HepG2 (cell line): ENCODE results near the gene PKP4. TPM values are rescaled to one million over a fixed set of nuclear protein-coding genes. Genes with fewer than 3 reads are reported as not detected.
"Not testable (repeated sequence)": the region's sequence is repeated elsewhere in the genome, so short reads cannot be mapped to it uniquely, and the experiment has no call there.

Source experiments
- ATAC-seq: fragments of 200-7000 bp; cut with Tn5 transposase; 3 replicates; pipeline ENCODE4 v1.9.1; 2020; ENCODE audit warnings: mild to moderate bottlenecking, moderate library complexity
- BruUV-seq: library from RNA; stranded (reverse); fragments of 400-500 nt; replicated peaks from 2 replicates; lab custom pipeline; 2021; lab: Mats Ljungman, UMichigan
- CTCF ChIA-PET: fragments of 300-600 bp; formaldehyde crosslinking; extraction: SDS; loops from one replicate; lab custom pipeline; 2021; ENCODE audit warnings: low total read pairs, inconsistent platforms, low intra/inter-chr PET ratio; lab: Yijun Ruan, JAX
- POLR2A ChIA-PET: fragments of 350-600 bp; sonication (Branson Sonifier 250); formaldehyde crosslinking; loops from one replicate; lab custom pipeline; 2020; ENCODE audit warnings: antibody characterized with exemption, inconsistent platforms; lab: Yijun Ruan, JAX
- DNase-seq: peaks from one replicate; pipeline ENCODE4 v3.0.0-alpha.2; 2015; ENCODE audit warnings: low spot score
- FAIRE-seq: peaks from 3 replicates; lab custom pipeline; 2011; peaks lifted over from hg19 to GRCh38; lab: Jason Lieb, UNC
- H2AFZ ChIP-seq: one replicate; pipeline ENCODE4 v1.6.1; 2011; ENCODE audit warnings: low read length, inconsistent platforms
- H3K27ac ChIP-seq: fragments of 300-600 bp; 3 replicates; pipeline ENCODE4 v1.8.0; 2011; ENCODE audit warnings: mixed run types, mild to moderate bottlenecking, mixed read lengths, low read length, inconsistent platforms; ENCODE audit not compliant: insufficient read depth; ENCODE audit errors: extremely low read length
- H3K27me3 ChIP-seq, 2 experiments: fragments of 200-600 bp in 1 of 2; 2 replicates in 1 of 2; 3 replicates in 1 of 2; pipeline versions ENCODE4 v1.6.0 to v1.8.0; 2011; ENCODE audit warnings: low read length in 2 of 2, mild to moderate bottlenecking in 2 of 2, moderate library complexity in 2 of 2, inconsistent platforms in 1 of 2; ENCODE audit not compliant: insufficient read depth in 2 of 2, control insufficient read depth in 1 of 2
- H3K36me3 ChIP-seq, 2 experiments: fragments of 200-600 bp in 1 of 2; replicated peaks in 1 of 2; 2 replicates in 1 of 2; 3 replicates in 1 of 2; pipeline versions ENCODE4 v1.5.1 to v1.8.0; 2011; ENCODE audit warnings: low read length in 2 of 2, inconsistent platforms in 1 of 2; ENCODE audit not compliant: insufficient read depth in 2 of 2, control insufficient read depth in 1 of 2
- H3K4me1 ChIP-seq: 2 replicates; pipeline ENCODE4 v1.5.1; 2012; ENCODE audit warnings: low read length, inconsistent platforms; ENCODE audit not compliant: insufficient read depth
- H3K4me2 ChIP-seq: 2 replicates; pipeline ENCODE4 v1.6.0; 2011; ENCODE audit warnings: low read depth, low read length, inconsistent platforms
- H3K4me3 ChIP-seq, 3 experiments: fragments of 200-600 bp in 1 of 3; sonication (generic), shearing (Covaris generic) in 1 of 3; replicated peaks in 1 of 3; 2 replicates each; pipeline ENCODE4 v1.5.1; 2011 to 2016; ENCODE audit warnings: low read length in 3 of 3, inconsistent platforms in 2 of 3, low read depth in 2 of 3, mild to moderate bottlenecking in 2 of 3, control low read depth in 1 of 3, mixed read lengths in 1 of 3; ENCODE audit not compliant: insufficient read depth in 1 of 3
- H3K79me2 ChIP-seq: one replicate; pipeline ENCODE4 v1.6.1; 2011; ENCODE audit warnings: low read length, inconsistent platforms; ENCODE audit not compliant: insufficient read depth
- H3K9ac ChIP-seq: 2 replicates; pipeline ENCODE4 v1.6.0; 2011; ENCODE audit warnings: mild to moderate bottlenecking, low read depth, low read length, inconsistent platforms; ENCODE audit not compliant: insufficient read depth
- H3K9me3 ChIP-seq: 2 replicates; pipeline ENCODE4 v1.5.1; 2012; ENCODE audit warnings: mild to moderate bottlenecking, low read length
- H4K20me1 ChIP-seq: 2 replicates; pipeline ENCODE4 v1.6.0; 2011; ENCODE audit warnings: inconsistent platforms, mild to moderate bottlenecking, low read length, moderate library complexity; ENCODE audit not compliant: insufficient read depth
- FOXP4 ChIP-seq: sonication (generic); formaldehyde crosslinking; IDR thresholded peaks from 2 replicates; pipeline ENCODE4 v1.4.0; 2020; ENCODE audit warnings: missing genetic modification reagents
- MAZ ChIP-seq, 2 experiments: sonication (generic) in 1 of 2; formaldehyde crosslinking in 1 of 2; IDR thresholded peaks; 2 replicates each; pipeline versions ENCODE4 v1.5.0 to v1.6.1; 2012 to 2020; ENCODE audit warnings: low read depth in 2 of 2, mild to moderate bottlenecking in 2 of 2, borderline replicate concordance in 1 of 2, improper control_type of control experiment in 1 of 2, low read length in 1 of 2, missing genetic modification reagents in 1 of 2, moderate library complexity in 1 of 2
- MTA3 ChIP-seq: sonication (generic); formaldehyde crosslinking; IDR thresholded peaks from 2 replicates; pipeline ENCODE4 v1.4.0; 2020; ENCODE audit warnings: missing genetic modification reagents
- WGBS: methylation state at CpG from one replicate; pipeline ENCODE4 v1.1.6; 2017; ENCODE audit warnings: low lambda C conversion rate; 5-methylcytosine and 5-hydroxymethylcytosine counted together
- in situ Hi-C: cut with HindIII; loops from 2 replicates; pipeline ENCODE4 v1.10.0; 2017; ENCODE audit warnings: low pct_unique_long_range_greater_than_20kb; ENCODE audit not compliant: extremely low pct_ligation_motif_present
- intact Hi-C: fragments of 100-400 bp; cut with micrococcal nuclease; formaldehyde crosslinking; loops from one replicate; pipeline ENCODE4 v1.10.0; 2022; ENCODE audit not compliant: unreplicated experiment
- polyA plus RNA-seq, 8 experiments: library from polyadenylated mRNA; depleted of rRNA in 3 of 8; stranded (reverse) in 7 of 8; unstranded in 1 of 8; fragments of >200 nt; fragmentation: Illumina TruSeq in 4 of 8; extraction: Trizol in 4 of 8; gene quantifications; 2 replicates each; pipeline versions ENCODE4 v1.2.1 to v1.2.3, GENCODE V29; 2011 to 2016; ENCODE audit warnings: low read depth in 4 of 8, missing spikeins in 1 of 8, mixed read lengths in 1 of 8; ENCODE audit not compliant: insufficient read depth in 1 of 8
- total RNA-seq, 5 experiments: library from RNA; depleted of rRNA; stranded (reverse); fragments of >200 nt; fragmentation: Illumina TruSeq; extraction: Trizol; gene quantifications; 2 replicates each; pipeline ENCODE4 v1.2.3, GENCODE V29; 2016; ENCODE audit warnings: low read depth in 1 of 5

PKP4 gene
- total and polyA plus RNA-seq, 2 of the 13 experiments (the other 11 are each of a cell fraction or from before 2014, with no cell fraction given): 80.9 to 90.5 TPM

GRCh38 chr2:158432117-158432516, 24.6 kb upstream of the PKP4 start (continued):
- no peak for TF ChIP-seq MAZ (IDR thresholded peaks at IDR 0.05; ENCODE audit: borderline replicate concordance, low read depth, low read length)
- no peak for TF ChIP-seq MAZ (CRISPR knock-in tag; IDR thresholded peaks at IDR 0.05; ENCODE audit: low read depth)
- TF ChIP-seq FOXP4 (CRISPR knock-in tag): no peak
- TF ChIP-seq MTA3: no peak

GRCh38 chr2:158433716-158434115, 23.0 kb upstream of the PKP4 start:
- H3K4me1 ChIP-seq, H3K4me3 ChIP-seq, intact Hi-C loops, BruUV-seq, in situ Hi-C loops, ATAC-seq, DNase-seq, H2AFZ ChIP-seq, H3K79me2 ChIP-seq, H3K27ac ChIP-seq, POLR2A ChIA-PET, H3K9me3 ChIP-seq, H3K27me3 ChIP-seq, H3K36me3 ChIP-seq, H3K9ac ChIP-seq, H3K4me2 ChIP-seq, CTCF ChIA-PET, FAIRE-seq, H4K20me1 ChIP-seq: not testable (repeated sequence)
- 45% methylated on average over 13 of the region's 13 CpGs for WGBS

DNA sequence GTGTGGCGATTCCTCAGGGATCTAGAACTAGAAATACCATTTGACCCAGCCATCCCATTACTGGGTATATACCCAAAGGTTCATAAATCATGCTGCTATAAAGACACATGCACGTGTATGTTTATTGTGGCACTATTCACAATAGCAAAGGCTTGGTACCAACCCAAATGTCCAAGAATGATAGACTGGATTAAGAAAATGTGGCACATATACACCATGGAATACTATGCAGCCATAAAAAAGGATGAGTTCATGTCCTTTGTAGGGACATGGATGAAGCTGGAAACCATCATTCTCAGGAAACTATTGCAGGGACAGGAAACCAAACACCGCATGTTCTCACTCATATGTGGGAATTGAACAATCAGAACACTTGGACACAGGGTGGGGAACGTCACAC, 17.7 kb upstream of the PKP4 start:
- H3K79me2 ChIP-seq, H3K9ac ChIP-seq, ATAC-seq, H3K4me1 ChIP-seq, in situ Hi-C loops, H3K4me2 ChIP-seq, H3K36me3 ChIP-seq, H3K9me3 ChIP-seq, H3K4me3 ChIP-seq, CTCF ChIA-PET, DNase-seq, BruUV-seq, H3K27ac ChIP-seq, H3K27me3 ChIP-seq, POLR2A ChIA-PET, H4K20me1 ChIP-seq, intact Hi-C loops, FAIRE-seq, H2AFZ ChIP-seq: not testable (repeated sequence)
- WGBS: 59% methylated on average over 4 of the region's 4 CpGs
